SK-N-SH (cell line): ENCODE measurements around the gene TRIM16. TPM values are rescaled to one million over a fixed set of nuclear protein-coding genes. Genes with fewer than 3 reads are reported as not detected.

Source experiments
- CTCF ChIA-PET: fragments of 300-600, 350-600 bp; formaldehyde crosslinking; extraction: SDS; loops from one replicate; lab custom pipeline; 2021; lab: Yijun Ruan, JAX
- POLR2A ChIA-PET: fragments of 350-600 bp; sonication (Branson Sonifier 250); formaldehyde crosslinking; extraction: SDS; loops from one replicate; lab custom pipeline; 2020; ENCODE audit warnings: antibody characterized with exemption, inconsistent platforms; lab: Yijun Ruan, JAX
- DNase-seq: peaks from one replicate; pipeline ENCODE4 v3.0.0; 2012
- H2AFZ ChIP-seq: fragments of 200-600 bp; sonication (generic); 2 replicates; pipeline ENCODE4 v1.8.1; 2016; ENCODE audit warnings: antibody characterized with exemption, mild to moderate bottlenecking, low read depth
- H3F3A ChIP-seq: fragments of 200-600 bp; sonication (generic); replicated peaks from 2 replicates; pipeline ENCODE3; 2016; ENCODE audit warnings: antibody characterized with exemption, mild to moderate bottlenecking; ENCODE audit not compliant: insufficient read depth
- H3K27ac ChIP-seq, 2 experiments: fragments of 200-500 bp in 1 of 2; fragments of 200-600 bp in 1 of 2; sonication (Bioruptor generic) in 1 of 2; sonication (generic), shearing (Covaris generic) in 1 of 2; 2 replicates each; pipeline versions ENCODE4 v1.5.1 to v1.6.1; 2014 to 2016; ENCODE audit warnings: low read depth in 2 of 2, inconsistent platforms in 1 of 2, low read length in 1 of 2, mild to moderate bottlenecking in 1 of 2, mixed read lengths in 1 of 2
- H3K27me3 ChIP-seq: fragments of 200-600 bp; sonication (generic), shearing (Covaris generic); 2 replicates; pipeline ENCODE4 v1.6.1; 2016; ENCODE audit warnings: mixed run types; ENCODE audit not compliant: insufficient read depth
- H3K36me3 ChIP-seq, 2 experiments: fragments of 200-500 bp in 1 of 2; fragments of 200-600 bp in 1 of 2; sonication (Bioruptor generic) in 1 of 2; sonication (generic) in 1 of 2; replicated peaks in 1 of 2; 2 replicates each; pipeline versions ENCODE3 to v1.5.1; 2014 to 2016; ENCODE audit warnings: low read length in 1 of 2, mild to moderate bottlenecking in 1 of 2; ENCODE audit not compliant: insufficient read depth in 2 of 2, control insufficient read depth in 1 of 2
- H3K4me1 ChIP-seq, 2 experiments: fragments of 200-500 bp in 1 of 2; fragments of 200-600 bp in 1 of 2; sonication (Bioruptor generic) in 1 of 2; sonication (generic), shearing (Covaris generic) in 1 of 2; 2 replicates each; pipeline versions ENCODE4 v1.5.1 to v1.6.1; 2014 to 2016; ENCODE audit warnings: low read depth in 1 of 2, low read length in 1 of 2, mixed run types in 1 of 2; ENCODE audit not compliant: insufficient read depth in 2 of 2, control insufficient read depth in 1 of 2
- H3K4me2 ChIP-seq: fragments of 200-600 bp; sonication (generic), shearing (Covaris generic); 2 replicates; pipeline ENCODE4 v1.6.1; 2017; ENCODE audit warnings: mixed run types
- H3K4me3 ChIP-seq, 2 experiments: fragments of 200-500 bp in 1 of 2; fragments of 200-600 bp in 1 of 2; sonication (Bioruptor generic) in 1 of 2; sonication (generic), shearing (Covaris generic) in 1 of 2; 2 replicates each; pipeline versions ENCODE4 v1.5.1 to v1.8.1; 2014 to 2016; ENCODE audit warnings: low read depth in 2 of 2, inconsistent platforms in 1 of 2, low read length in 1 of 2, mild to moderate bottlenecking in 1 of 2, mixed read lengths in 1 of 2, moderate library complexity in 1 of 2
- H3K79me2 ChIP-seq: fragments of 200-600 bp; sonication (generic); 2 replicates; pipeline ENCODE4 v1.8.1; 2017; ENCODE audit warnings: mild to moderate bottlenecking; ENCODE audit not compliant: insufficient read depth
- H3K9ac ChIP-seq: fragments of 200-600 bp; sonication (generic); 2 replicates; pipeline ENCODE4 v1.6.1; 2017; ENCODE audit warnings: mixed run types
- H3K9me2 ChIP-seq: fragments of 200-600 bp; sonication (generic); 2 replicates; pipeline ENCODE4 v1.6.1; 2017; ENCODE audit warnings: mixed run types
- H3K9me3 ChIP-seq: fragments of 200-600 bp; sonication (generic); 2 replicates; pipeline ENCODE4 v1.6.1; 2017; ENCODE audit warnings: mixed run types, mild to moderate bottlenecking, moderate library complexity
- H4K20me1 ChIP-seq: fragments of 200-600 bp; sonication (generic); 2 replicates; pipeline ENCODE4 v1.6.1; 2017; ENCODE audit warnings: mild to moderate bottlenecking, mixed run types; ENCODE audit not compliant: insufficient read depth
- CHD2 ChIP-seq: fragments of 150-350 bp; IDR thresholded peaks from 2 replicates; pipeline ENCODE4 v1.6.1; 2018; ENCODE audit warnings: low read length; ENCODE audit not compliant: partially characterized antibody
- EP300 ChIP-seq, 2 experiments: IDR thresholded peaks; 2 replicates each; pipeline versions ENCODE4 v1.4.0 to v1.6.1; 2012; ENCODE audit warnings: borderline replicate concordance in 1 of 2, low read depth in 1 of 2, low read length in 1 of 2
- FOXM1 ChIP-seq: IDR thresholded peaks from 2 replicates; pipeline ENCODE4 v1.4.0; 2012; ENCODE audit warnings: low read depth, mild to moderate bottlenecking
- GABPA ChIP-seq: IDR thresholded peaks from 2 replicates; pipeline ENCODE4 v1.4.0; 2012; ENCODE audit warnings: low read depth, mild to moderate bottlenecking
- GATA2 ChIP-seq: sonication (generic); formaldehyde crosslinking; IDR thresholded peaks from 2 replicates; pipeline ENCODE4 v1.5.0; 2020; ENCODE audit warnings: mild to moderate bottlenecking, missing genetic modification reagents
- IRF3 ChIP-seq: fragments of 150-350 bp; IDR thresholded peaks from 2 replicates; pipeline ENCODE4 v1.6.1; 2016; ENCODE audit warnings: mild to moderate bottlenecking, low read depth, low read length
- NFIC ChIP-seq: IDR thresholded peaks from 2 replicates; pipeline ENCODE4 v1.4.0; 2012; ENCODE audit warnings: borderline replicate concordance
- PBX3 ChIP-seq: IDR thresholded peaks from 2 replicates; pipeline ENCODE4; 2012
- RFX5 ChIP-seq: IDR thresholded peaks from 2 replicates; pipeline ENCODE4 v1.6.1; 2012; ENCODE audit warnings: mild to moderate bottlenecking, improper control_type of control experiment, low read length
- SIN3A ChIP-seq: IDR thresholded peaks from 2 replicates; pipeline ENCODE4 v1.6.1; 2012; ENCODE audit warnings: low read depth, mild to moderate bottlenecking, low read length, moderate library complexity, borderline replicate concordance
- TCF12 ChIP-seq: IDR thresholded peaks from 2 replicates; pipeline ENCODE4 v1.4.0; 2012
- TEAD4 ChIP-seq: IDR thresholded peaks from 2 replicates; pipeline ENCODE4 v1.4.0; 2012; ENCODE audit warnings: mild to moderate bottlenecking, borderline replicate concordance; ENCODE audit not compliant: insufficient read depth
- USF1 ChIP-seq: IDR thresholded peaks from 2 replicates; pipeline ENCODE4 v1.4.0; 2012; ENCODE audit warnings: low read depth, borderline replicate concordance
- ZBTB33 ChIP-seq: IDR thresholded peaks from 2 replicates; pipeline ENCODE4 v1.4.0; 2012; ENCODE audit warnings: low read depth, borderline replicate concordance
- WGBS: methylation state at CpG from one replicate; pipeline ENCODE4 v1.1.6; 2017; ENCODE audit warnings: low lambda C conversion rate; 5-methylcytosine and 5-hydroxymethylcytosine counted together
- polyA plus RNA-seq, 3 experiments: library from polyadenylated mRNA; depleted of rRNA; stranded (reverse); fragments of >200 nt; gene quantifications; 2 replicates each; pipeline ENCODE4 v1.2.3, GENCODE V29; 2012

TRIM16 gene
- polyA plus RNA-seq, 1 of the 3 experiments (the other 2 are of a cell fraction): 24.8 TPM

- no peak overlapping the region for H2AFZ ChIP-seq
- no peaks in the 10 kb centered on the region for H3F3A ChIP-seq
- DNase-seq: no peak
- no peaks in the 10 kb centered on the region for H3K27me3 ChIP-seq
- no peak overlapping the region for H3K4me3 ChIP-seq
- ChIA-PET CTCF (interaction anchor here (1.0 to 1.1 kb wide), 2 partner anchors 160 to 790 kb away, joined by 3 read pairs; no protein-coding TSS in a partner anchor), POLR2A (interaction anchor here (1.4 kb wide), 1 partner anchor 11 kb away, joined by 5 read pairs; no protein-coding TSS in a partner anchor)
- TF ChIP-seq GATA2 (CRISPR knock-in tag) (peak; percentile 46; the same call in 1 of the 2 replicates), EP300 (IDR thresholded peaks at IDR 0.05; ENCODE audit: borderline replicate concordance in 1 of 2, low read depth in 1 of 2, low read length in 1 of 2) (no peak)
- peaks cover 3 to 26% of the 10 kb centered on the region in 2 experiments for H3K36me3 ChIP-seq
- H4K20me1 ChIP-seq: no peaks in the 10 kb centered on the region
- H3K9me3 ChIP-seq: no peaks in the 10 kb centered on the region
- no peak overlapping the region for H3K9ac ChIP-seq
- 90% methylated on average over 3 of the region's 3 CpGs for WGBS
- H3K4me1 ChIP-seq: peaks cover 0 to 4% of the 10 kb centered on the region in 2 experiments; a peak in 1 of 4 replicates
- no peak overlapping the region for H3K4me2 ChIP-seq
- H3K27ac ChIP-seq: no peak overlapping the region
- no peaks in the 10 kb centered on the region for H3K79me2 ChIP-seq
- H3K9me2 ChIP-seq: no peaks in the 10 kb centered on the region
Observed at GRCh38 chr17:15662681-15663080, 21.4 kb downstream of the TRIM16 start.

- Histone ChIP-seq H3K9me2 (no peaks in the 10 kb centered on the region), H3K4me3 (no peak overlapping the region), H2AFZ (no peak overlapping the region), H3K27me3 (no peaks in the 10 kb centered on the region), H3K9me3 (no peaks in the 10 kb centered on the region), H3K9ac (no peak overlapping the region), H3F3A (no peaks in the 10 kb centered on the region), H3K36me3 (peaks cover 3 to 28% of the 10 kb centered on the region in 2 experiments), H3K4me1 (peaks cover 0 to 7% of the 10 kb centered on the region in 2 experiments; a peak in 1 of 4 replicates), H4K20me1 (no peaks in the 10 kb centered on the region), H3K79me2 (no peaks in the 10 kb centered on the region), H3K27ac (no peak overlapping the region), H3K4me2 (no peak overlapping the region)
- CTCF ChIA-PET: no interaction called here
- no peak for DNase-seq
- TF ChIP-seq GATA2 (CRISPR knock-in tag): no peak
- TF ChIP-seq TCF12: no peak
- TF ChIP-seq RFX5: no peak
- POLR2A ChIA-PET: no interaction called here
- WGBS: 94% methylated on average over 3 of the region's 3 CpGs
Observed at GRCh38 chr17:15660077-15660476, 24.0 kb downstream of the TRIM16 start.

- DNase-seq: no peak
- H3F3A ChIP-seq: no peaks in the 10 kb centered on the region
- H3K4me1 ChIP-seq: peaks cover 0 to 9% of the 10 kb centered on the region in 2 experiments; a peak in 1 of 4 replicates
- ChIA-PET POLR2A (no interaction called here), CTCF (no interaction called here)
- H3K36me3 ChIP-seq: peaks cover 3 to 28% of the 10 kb centered on the region in 2 experiments
- H3K79me2 ChIP-seq: no peaks in the 10 kb centered on the region
- no peak overlapping the region for H3K4me2 ChIP-seq
- no peaks in the 10 kb centered on the region for H3K9me3 ChIP-seq
- H2AFZ ChIP-seq: no peak overlapping the region
- WGBS: 91% methylated on average over 3 of the region's 4 CpGs
- H3K9me2 ChIP-seq: no peaks in the 10 kb centered on the region
- no peaks in the 10 kb centered on the region for H3K27me3 ChIP-seq
- H4K20me1 ChIP-seq: no peaks in the 10 kb centered on the region
- no peak overlapping the region for H3K4me3 ChIP-seq
- no peak overlapping the region for H3K9ac ChIP-seq
- no peak overlapping the region for H3K27ac ChIP-seq
- TF ChIP-seq USF1 (no peak), CHD2 (no peak), PBX3 (no peak), RFX5 (no peak), TEAD4 (no peak), GABPA (no peak), FOXM1 (no peak), ZBTB33 (no peak), IRF3 (no peak), SIN3A (no peak), NFIC (peak; percentile 7; the same call in 1 of the 2 replicates)
Observed at GRCh38 chr17:15659663-15660062, 24.4 kb downstream of the TRIM16 start.
